ENCODE measurements around the gene MYOG. TPM values are rescaled to one million over a fixed set of nuclear protein-coding genes. Genes with fewer than 3 reads are reported as not detected.

The MYOG gene
- total and polyA plus RNA-seq, 2 of the 13 experiments (the other 11 are each of a cell fraction or from before 2014, with no cell fraction given), result not detected

DNA sequence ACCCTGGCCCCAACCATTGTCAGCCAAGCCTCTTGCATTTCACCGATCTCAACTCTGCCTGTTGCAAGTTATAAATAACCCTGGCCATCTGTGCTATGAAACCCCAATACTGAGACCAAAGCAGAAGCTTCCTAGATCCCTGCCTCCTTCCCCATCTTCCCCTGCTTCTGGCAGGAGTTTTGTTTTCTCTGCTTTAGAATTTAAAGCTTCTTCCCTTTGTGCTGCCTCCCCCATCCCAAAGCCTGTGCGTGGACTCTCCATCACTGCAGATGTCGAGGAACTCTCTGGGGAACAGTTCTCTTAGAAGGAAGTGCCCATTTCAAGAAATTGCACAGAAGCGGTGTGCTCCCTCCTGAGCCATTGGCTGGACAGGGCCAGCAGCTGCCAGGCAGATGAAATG lies 17.4 kb upstream of the MYOG start:
- no peak overlapping the region for H3K4me2 ChIP-seq (ENCODE audit: low read depth, low read length)
- H2AFZ ChIP-seq (ENCODE audit: low read length), result no peak overlapping the region
- H3K4me3 ChIP-seq (replicated peaks in 1 of 3; ENCODE audit: insufficient read depth in 1 of 3, low read depth in 2 of 3, low read length in 3 of 3), result no peak overlapping the region
- ChIA-PET POLR2A (no interaction called here), CTCF (ENCODE audit: low intra/inter-chr PET ratio, low total read pairs) (no interaction called here)
- no peaks in the 10 kb centered on the region for H3K36me3 ChIP-seq (replicated peaks in 1 of 2; ENCODE audit: control insufficient read depth in 1 of 2, insufficient read depth in 2 of 2, low read length in 2 of 2)
- 14% methylated on average over 4 of the region's 4 CpGs for WGBS (ENCODE audit: low lambda C conversion rate)
- peaks cover 2% of the 10 kb centered on the region in 2 experiments; a peak in 2 of 5 replicates for H3K27me3 ChIP-seq (ENCODE audit: control insufficient read depth in 1 of 2, insufficient read depth in 2 of 2, low read length in 2 of 2)
- no peak for DNase-seq (ENCODE audit: low spot score)
- no peak overlapping the region for H3K27ac ChIP-seq (ENCODE audit: extremely low read length, insufficient read depth, low read length)
- no peaks in the 10 kb centered on the region for H3K79me2 ChIP-seq (ENCODE audit: insufficient read depth, low read length)
- intact Hi-C loops (cut with micrococcal nuclease; ENCODE audit: unreplicated experiment), result no loop called here
- no TSS peak for BruUV-seq (replicated peaks)
- no peak for ATAC-seq
- in situ Hi-C loops (cut with HindIII; ENCODE audit: extremely low pct_ligation_motif_present, low pct_unique_long_range_greater_than_20kb), result no loop called here
- H3K9ac ChIP-seq (ENCODE audit: insufficient read depth, low read depth, low read length), result no peak overlapping the region
- peaks cover 8% of the 10 kb centered on the region for H3K4me1 ChIP-seq (ENCODE audit: insufficient read depth, low read length)
- H3K9me3 ChIP-seq (ENCODE audit: low read length), result no peaks in the 10 kb centered on the region
- FAIRE-seq, result no peak
- H4K20me1 ChIP-seq (ENCODE audit: insufficient read depth, low read length), result no peaks in the 10 kb centered on the region
- TF ChIP-seq, protein P1, sequence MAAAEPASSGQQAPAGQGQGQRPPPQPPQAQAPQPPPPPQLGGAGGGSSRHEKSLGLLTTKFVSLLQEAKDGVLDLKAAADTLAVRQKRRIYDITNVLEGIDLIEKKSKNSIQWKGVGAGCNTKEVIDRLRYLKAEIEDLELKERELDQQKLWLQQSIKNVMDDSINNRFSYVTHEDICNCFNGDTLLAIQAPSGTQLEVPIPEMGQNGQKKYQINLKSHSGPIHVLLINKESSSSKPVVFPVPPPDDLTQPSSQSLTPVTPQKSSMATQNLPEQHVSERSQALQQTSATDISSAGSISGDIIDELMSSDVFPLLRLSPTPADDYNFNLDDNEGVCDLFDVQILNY (CRISPR knock-in tag; conservative IDR thresholded peaks at IDR 0.05), result no peak
- TF ChIP-seq, protein P2, sequence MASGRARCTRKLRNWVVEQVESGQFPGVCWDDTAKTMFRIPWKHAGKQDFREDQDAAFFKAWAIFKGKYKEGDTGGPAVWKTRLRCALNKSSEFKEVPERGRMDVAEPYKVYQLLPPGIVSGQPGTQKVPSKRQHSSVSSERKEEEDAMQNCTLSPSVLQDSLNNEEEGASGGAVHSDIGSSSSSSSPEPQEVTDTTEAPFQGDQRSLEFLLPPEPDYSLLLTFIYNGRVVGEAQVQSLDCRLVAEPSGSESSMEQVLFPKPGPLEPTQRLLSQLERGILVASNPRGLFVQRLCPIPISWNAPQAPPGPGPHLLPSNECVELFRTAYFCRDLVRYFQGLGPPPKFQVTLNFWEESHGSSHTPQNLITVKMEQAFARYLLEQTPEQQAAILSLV (CRISPR knock-in tag; IDR thresholded peaks at IDR 0.05; ENCODE audit: borderline replicate concordance), result no peak
- no peak for TF ChIP-seq ZFP36 (IDR thresholded peaks at IDR 0.05; ENCODE audit: borderline replicate concordance, low read depth, low read length, partially characterized antibody)
- TF ChIP-seq, protein P3, sequence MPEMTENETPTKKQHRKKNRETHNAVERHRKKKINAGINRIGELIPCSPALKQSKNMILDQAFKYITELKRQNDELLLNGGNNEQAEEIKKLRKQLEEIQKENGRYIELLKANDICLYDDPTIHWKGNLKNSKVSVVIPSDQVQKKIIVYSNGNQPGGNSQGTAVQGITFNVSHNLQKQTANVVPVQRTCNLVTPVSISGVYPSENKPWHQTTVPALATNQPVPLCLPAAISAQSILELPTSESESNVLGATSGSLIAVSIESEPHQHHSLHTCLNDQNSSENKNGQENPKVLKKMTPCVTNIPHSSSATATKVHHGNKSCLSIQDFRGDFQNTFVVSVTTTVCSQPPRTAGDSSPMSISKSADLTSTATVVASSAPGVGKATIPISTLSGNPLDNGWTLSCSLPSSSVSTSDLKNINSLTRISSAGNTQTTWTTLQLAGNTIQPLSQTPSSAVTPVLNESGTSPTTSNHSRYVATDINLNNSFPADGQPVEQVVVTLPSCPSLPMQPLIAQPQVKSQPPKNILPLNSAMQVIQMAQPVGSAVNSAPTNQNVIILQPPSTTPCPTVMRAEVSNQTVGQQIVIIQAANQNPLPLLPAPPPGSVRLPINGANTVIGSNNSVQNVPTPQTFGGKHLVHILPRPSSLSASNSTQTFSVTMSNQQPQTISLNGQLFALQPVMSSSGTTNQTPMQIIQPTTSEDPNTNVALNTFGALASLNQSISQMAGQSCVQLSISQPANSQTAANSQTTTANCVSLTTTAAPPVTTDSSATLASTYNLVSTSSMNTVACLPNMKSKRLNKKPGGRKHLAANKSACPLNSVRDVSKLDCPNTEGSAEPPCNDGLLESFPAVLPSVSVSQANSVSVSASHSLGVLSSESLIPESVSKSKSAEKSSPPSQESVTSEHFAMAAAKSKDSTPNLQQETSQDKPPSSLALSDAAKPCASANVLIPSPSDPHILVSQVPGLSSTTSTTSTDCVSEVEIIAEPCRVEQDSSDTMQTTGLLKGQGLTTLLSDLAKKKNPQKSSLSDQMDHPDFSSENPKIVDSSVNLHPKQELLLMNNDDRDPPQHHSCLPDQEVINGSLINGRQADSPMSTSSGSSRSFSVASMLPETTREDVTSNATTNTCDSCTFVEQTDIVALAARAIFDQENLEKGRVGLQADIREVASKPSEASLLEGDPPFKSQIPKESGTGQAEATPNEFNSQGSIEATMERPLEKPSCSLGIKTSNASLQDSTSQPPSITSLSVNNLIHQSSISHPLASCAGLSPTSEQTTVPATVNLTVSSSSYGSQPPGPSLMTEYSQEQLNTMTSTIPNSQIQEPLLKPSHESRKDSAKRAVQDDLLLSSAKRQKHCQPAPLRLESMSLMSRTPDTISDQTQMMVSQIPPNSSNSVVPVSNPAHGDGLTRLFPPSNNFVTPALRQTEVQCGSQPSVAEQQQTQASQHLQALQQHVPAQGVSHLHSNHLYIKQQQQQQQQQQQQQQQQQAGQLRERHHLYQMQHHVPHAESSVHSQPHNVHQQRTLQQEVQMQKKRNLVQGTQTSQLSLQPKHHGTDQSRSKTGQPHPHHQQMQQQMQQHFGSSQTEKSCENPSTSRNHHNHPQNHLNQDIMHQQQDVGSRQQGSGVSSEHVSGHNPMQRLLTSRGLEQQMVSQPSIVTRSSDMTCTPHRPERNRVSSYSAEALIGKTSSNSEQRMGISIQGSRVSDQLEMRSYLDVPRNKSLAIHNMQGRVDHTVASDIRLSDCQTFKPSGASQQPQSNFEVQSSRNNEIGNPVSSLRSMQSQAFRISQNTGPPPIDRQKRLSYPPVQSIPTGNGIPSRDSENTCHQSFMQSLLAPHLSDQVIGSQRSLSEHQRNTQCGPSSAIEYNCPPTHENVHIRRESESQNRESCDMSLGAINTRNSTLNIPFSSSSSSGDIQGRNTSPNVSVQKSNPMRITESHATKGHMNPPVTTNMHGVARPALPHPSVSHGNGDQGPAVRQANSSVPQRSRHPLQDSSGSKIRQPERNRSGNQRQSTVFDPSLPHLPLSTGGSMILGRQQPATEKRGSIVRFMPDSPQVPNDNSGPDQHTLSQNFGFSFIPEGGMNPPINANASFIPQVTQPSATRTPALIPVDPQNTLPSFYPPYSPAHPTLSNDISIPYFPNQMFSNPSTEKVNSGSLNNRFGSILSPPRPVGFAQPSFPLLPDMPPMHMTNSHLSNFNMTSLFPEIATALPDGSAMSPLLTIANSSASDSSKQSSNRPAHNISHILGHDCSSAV (CRISPR knock-in tag; IDR thresholded peaks at IDR 0.05; ENCODE audit: borderline replicate concordance), result no peak
- no peak for TF ChIP-seq NR2F6 (IDR thresholded peaks at IDR 0.05)
- TF ChIP-seq NR2F6 (CRISPR knock-in tag; IDR thresholded peaks at IDR 0.05), result no peak
- TF ChIP-seq GABPB1 (CRISPR knock-in tag; IDR thresholded peaks at IDR 0.05), result no peak
- TF ChIP-seq KLF12 (CRISPR knock-in tag; IDR thresholded peaks at IDR 0.05; ENCODE audit: borderline replicate concordance), result no peak
- no peak for TF ChIP-seq PAX8 (CRISPR knock-in tag; IDR thresholded peaks at IDR 0.05; ENCODE audit: borderline replicate concordance)
- TF ChIP-seq ZNF605 (CRISPR knock-in tag; IDR thresholded peaks at IDR 0.05), result no peak
- TF ChIP-seq SAFB2 (CRISPR knock-in tag; IDR thresholded peaks at IDR 0.05; ENCODE audit: borderline replicate concordance, low read depth), result no peak
- TF ChIP-seq THAP11 (CRISPR knock-in tag; IDR thresholded peaks at IDR 0.05), result no peak
- no peak for TF ChIP-seq RXRA (CRISPR knock-in tag; IDR thresholded peaks at IDR 0.05)
- TF ChIP-seq ZNF382 (CRISPR knock-in tag; IDR thresholded peaks at IDR 0.05; ENCODE audit: borderline replicate concordance), result no peak
- TF ChIP-seq POLR2A (IDR thresholded peaks at IDR 0.05; ENCODE audit: insufficient read depth in 1 of 2, low read depth in 2 of 2, low read length in 2 of 2), result no peak
